ENCODE data around the gene CCDC50.

The CCDC50 gene

GRCh38 chr3:191328962-191329653 lies at the start of gene CCDC50:
CCDC50 (plus strand) TSS chr3:191329394; CDS start chr3:191329675, 281 bp downstream.
- DNase-seq (ENCODE audit: low spot score), result peak; percentile 86
- FAIRE-seq, result no peak

DNA sequence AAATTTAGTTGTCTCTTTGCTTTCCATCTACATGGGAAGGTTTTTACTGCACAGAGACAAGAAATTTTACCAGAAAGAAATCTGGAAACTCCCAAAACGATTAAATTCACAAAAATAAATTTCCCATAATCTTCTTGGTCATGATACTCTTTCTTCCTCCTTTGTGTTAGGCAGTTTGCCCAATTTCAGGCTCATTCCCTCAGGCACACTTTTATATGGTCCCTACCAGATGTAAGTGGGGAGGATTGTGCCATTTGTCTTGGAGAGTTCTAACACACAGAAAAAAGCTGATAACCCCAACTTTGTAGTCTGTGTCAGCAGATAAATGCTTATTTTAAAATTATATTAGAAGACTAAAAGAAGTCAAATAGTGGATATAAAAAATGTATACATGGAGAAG lies 49.1 kb upstream of the CCDC50 start:
- no peak for DNase-seq (ENCODE audit: low spot score)
- no peak for FAIRE-seq

DNA sequence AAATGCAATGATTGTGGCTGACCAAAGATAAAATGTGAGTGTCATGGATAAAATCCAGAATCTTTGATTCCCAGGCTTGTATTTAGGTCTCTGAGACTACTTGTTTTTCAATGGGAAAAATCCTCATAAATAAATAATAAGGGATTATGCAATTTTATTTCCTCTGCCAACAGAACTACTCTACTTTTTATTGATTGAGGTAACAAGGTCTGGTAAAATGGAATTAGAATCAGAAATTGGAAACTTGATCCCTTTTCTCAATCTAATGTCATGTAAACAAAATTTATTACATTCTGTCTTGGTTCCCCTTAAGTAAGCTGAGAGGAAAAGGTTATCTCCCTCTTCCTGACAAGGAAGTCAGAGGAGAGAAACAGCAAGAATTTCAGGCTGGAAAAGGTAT lies 48.3 kb upstream of the CCDC50 start:
- DNase-seq (ENCODE audit: low spot score), result no peak
- FAIRE-seq, result no peak

GRCh38 chr3:191282251-191283185 lies 46.7 kb upstream of the CCDC50 start:
- DNase-seq (ENCODE audit: low spot score) (no peak), FAIRE-seq (no peak)

DNA sequence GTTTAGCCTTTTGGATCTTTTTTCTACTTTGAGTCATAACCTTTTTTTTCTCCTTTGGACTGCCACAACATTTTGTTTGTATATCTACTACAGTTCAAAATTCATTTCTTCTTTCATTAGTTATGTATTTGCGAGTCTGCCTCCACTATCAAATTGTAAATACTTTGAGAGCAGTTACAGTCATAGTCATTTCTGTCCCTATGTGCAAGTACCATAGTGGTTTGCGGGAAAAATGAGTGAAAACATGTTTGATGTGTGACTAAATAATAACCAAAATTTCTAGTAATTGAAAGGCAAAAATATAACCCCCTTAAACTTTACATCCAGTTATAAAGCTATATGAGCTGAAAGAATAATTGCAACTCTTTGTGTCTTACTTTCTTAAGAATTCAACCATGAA lies 45.8 kb upstream of the CCDC50 start:
- DNase-seq (ENCODE audit: low spot score) (no peak), FAIRE-seq (no peak)

DNA sequence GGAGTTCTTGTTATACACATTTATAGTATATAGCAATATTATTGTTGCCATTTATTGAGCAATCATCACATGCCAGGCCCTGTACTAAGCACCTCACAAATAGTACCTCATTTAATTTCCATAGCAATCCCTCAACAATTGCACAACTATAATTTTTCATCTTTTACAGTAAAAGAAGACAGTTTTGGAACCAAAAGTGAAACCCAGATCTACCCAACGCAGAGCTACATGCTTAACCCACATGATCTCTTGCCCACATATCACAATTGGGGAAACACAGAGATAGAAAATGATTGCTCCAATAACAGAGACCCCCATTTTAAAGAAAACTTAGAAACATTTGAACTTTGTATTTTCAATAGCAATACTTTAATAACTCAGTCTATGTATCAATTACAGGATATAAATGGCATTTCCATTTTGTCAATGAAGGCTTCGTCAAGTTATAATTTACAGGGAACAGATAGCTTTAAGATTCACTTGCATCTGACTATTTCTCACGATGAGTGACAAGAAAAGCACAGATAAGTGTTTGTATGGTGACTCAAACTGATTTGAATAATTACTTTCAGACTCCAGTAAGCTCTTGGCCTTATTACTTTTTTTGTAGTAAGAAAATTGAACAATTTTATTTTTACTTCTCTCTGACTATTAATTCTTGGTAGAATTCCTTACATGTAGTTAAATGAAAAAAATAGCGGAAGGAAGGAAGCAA lies 38.7 kb upstream of the CCDC50 start:
- no peak for FAIRE-seq
- DNase-seq (ENCODE audit: low spot score), result no peak

DNA sequence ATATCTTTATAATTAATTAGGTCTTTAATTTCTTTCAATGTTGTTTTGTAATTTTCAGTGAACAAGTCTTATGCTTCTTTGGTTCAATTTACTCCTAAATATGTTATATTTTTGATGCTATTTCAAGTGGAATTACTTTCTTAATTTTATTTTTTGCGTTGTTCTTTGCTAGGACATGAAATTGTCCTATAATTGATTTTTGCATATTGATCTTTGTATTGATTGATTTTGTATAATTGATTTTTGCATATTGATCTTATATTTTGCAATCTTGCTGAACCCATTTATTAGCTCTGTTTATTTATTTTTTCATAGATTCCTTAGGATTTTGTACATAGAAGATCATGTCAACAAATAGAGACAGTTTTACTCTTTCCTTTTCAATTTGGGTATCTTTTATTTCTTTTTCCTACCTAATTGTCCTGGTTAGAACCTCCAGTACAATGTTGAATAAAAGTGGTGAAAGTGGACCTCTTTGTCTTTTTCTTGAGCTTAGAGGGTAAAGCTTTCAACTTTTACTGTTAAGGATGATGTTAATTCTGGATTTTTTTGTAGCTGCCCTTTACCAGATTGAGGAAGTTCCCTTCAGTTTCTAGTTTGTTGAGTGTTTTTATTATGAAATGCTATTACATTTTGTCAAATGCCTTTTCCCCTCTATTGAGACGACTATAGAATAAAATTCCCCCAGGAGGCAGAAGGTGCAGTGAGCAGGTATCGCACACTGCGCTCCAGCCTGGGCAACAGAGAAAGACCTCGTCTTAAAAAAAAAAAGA lies 36.8 kb upstream of the CCDC50 start:
- DNase-seq (ENCODE audit: low spot score) (no peak), FAIRE-seq (no peak)

- FAIRE-seq (no peak), DNase-seq (ENCODE audit: low spot score) (no peak)
These were observed 34.9 kb upstream of the CCDC50 start for GRCh38 chr3:191294291-191294690.

GRCh38 chr3:191296041-191296541 lies 33.1 kb upstream of the CCDC50 start:
- DNase-seq (ENCODE audit: low spot score) (no peak), FAIRE-seq (peak; percentile 55)

DNA sequence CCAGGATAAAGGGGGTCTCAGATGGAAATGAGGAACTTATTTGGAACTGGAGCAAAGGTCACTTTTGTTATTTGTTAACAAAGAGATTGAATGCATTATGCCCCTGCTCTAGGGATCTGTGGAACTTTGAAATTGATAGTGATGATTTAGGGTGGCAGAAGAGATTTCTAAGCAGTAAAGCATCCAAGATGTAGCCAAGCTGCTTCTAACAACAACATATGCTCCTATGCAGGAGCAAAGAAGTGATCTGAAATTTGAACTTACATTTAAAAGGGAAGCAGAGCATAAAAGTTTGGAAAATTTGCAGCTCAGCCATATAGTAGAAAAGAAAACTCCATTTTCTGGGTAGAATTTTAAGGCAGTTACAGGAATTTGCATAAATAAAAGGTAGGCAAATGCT lies 30.3 kb upstream of the CCDC50 start:
- no peak for FAIRE-seq
- no peak for DNase-seq (ENCODE audit: low spot score)

DNA sequence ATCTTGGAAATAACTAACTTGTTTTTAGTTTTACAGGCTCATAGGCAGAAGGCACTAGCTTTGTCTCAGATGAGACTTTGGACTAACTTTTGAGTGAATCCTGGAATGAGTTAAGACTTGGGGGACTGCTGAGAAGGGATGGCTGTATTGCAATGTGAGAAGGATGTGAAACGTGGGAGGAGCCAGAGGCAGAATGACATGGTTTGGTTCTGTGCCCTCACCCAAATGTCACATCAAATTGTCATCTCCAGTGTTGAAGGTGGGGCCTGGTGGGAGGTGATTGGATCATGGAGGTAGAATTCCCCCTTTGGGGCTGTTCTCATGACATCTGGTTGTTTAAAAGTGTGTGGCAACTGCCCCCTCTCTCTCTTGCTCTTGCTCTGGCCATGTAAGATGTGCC lies 28.8 kb upstream of the CCDC50 start:
- FAIRE-seq (no peak), DNase-seq (ENCODE audit: low spot score) (no peak)

DNA sequence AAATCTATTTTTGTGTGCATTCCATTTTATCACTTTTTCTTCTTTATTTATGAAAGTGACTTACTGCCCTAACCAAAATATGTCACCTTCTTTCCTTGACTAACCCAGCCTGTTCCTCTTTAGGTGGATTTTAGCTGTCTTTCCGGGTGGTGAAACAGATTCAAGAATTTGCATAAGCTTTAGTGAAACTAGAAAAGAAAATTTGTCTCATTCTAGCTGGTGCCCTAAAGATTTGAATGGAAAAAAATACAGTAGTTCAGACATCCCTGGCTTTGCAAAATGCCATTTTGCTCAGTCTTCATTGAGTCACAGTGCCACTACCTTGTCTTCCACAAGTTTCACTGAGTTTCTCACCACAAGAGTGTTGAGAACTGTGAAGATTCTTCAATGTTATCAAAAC lies 28.2 kb upstream of the CCDC50 start:
- no peak for DNase-seq (ENCODE audit: low spot score)
- FAIRE-seq, result no peak

- DNase-seq (ENCODE audit: low spot score) (no peak), FAIRE-seq (no peak)
These were observed 27.3 kb upstream of the CCDC50 start for GRCh38 chr3:191301782-191302411.

DNA sequence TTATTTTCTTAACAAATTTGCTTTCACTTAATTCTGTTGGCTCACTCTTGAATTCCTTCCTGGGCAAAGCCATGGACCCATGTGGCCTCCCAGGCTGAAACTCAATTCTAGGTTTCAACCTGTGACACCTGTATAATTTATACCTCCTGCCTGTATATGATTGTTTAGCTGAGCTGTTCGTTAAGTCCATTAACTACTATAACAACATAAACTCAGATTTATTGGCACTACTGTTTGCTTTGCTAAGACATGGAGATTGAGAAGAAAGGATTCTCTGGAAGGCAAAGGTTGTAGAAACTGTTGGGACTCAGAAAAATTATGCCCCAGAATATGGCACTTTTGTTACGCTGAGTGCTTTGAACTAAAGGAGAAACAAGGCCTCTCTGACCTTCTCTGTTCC lies 26.7 kb upstream of the CCDC50 start:
- DNase-seq (ENCODE audit: low spot score) (no peak), FAIRE-seq (no peak)

- no peak for FAIRE-seq
- DNase-seq (ENCODE audit: low spot score), result no peak
These were observed 25.6 kb upstream of the CCDC50 start for GRCh38 chr3:191303596-191303995.

- no peak for DNase-seq (ENCODE audit: low spot score)
- FAIRE-seq, result no peak
These were observed 22.8 kb upstream of the CCDC50 start for GRCh38 chr3:191306428-191306827.

GRCh38 chr3:191307341-191307740 lies 21.9 kb upstream of the CCDC50 start:
- FAIRE-seq (no peak), DNase-seq (ENCODE audit: low spot score) (no peak)

DNA sequence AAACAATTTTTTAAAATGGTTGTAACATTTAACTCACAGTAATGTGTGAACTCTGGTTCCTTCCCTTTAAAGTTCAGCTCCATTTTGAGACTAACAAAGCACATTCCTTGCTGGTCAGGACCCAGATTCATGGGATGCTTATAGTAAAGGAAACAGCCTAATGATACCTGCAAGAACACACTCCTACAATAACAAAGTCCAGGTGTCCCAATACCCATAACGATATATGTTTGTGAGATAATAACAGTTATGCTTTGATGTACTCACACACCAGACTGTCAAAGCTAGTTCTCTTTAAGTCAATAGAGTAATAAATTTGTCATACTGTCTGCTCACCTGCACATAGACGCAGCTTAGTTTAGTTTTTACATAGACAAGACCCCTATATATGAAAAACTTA lies 15.9 kb upstream of the CCDC50 start:
- no peak for FAIRE-seq
- DNase-seq (ENCODE audit: low spot score), result no peak

DNA sequence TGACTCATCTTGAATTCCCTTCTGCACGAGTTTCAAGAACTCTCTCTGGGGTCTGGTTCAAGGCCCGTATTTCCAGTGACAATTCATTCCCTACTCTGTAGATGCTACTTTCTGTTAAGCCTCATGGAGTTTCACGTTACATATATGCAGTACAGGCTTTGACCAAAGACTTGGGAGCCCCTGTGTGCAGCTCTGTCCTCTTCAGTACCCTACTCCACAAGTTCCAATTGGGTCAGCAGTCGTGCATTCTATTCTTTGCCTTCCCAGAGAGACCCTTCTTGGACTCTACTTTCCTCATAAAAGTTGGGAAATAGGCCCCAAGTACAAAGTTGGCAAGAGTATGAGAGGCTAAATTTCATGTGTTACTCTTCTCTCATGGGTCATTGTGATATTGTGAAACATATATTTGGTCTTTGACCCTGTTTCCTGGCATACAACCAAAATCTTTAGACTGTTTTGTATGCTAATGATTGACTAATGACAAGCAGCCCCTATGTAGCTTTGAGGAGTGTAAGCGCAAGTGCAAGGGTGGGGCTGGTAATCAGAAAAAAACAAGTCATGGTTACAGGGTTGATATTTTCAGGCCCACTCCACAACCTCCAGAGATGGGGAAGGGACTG lies 15.0 kb upstream of the CCDC50 start:
- DNase-seq (ENCODE audit: low spot score) (no peak), FAIRE-seq (no peak)

Data from urothelium cell line (cell line).